Upper lobe of left lung (tissue), 6 donors: Measurements from ENCODE around the gene TLE4. TPM values are rescaled to one million over a fixed set of nuclear protein-coding genes. Genes with fewer than 3 reads are reported as not detected.
"Not testable (repeated sequence)": the region's sequence is repeated elsewhere in the genome, so short reads cannot be mapped to it uniquely, and the experiment has no call there.

Experiments
- ATAC-seq, 2 donors: fragments of 200-7000 bp; cut with Tn5 transposase; one replicate each; pipeline ENCODE4 v1.9.1; 2022; ENCODE audit warnings: mild to moderate bottlenecking in 2 of 2, moderate library complexity in 2 of 2; ENCODE audit not compliant: low FRiP score in 2 of 2
- DNase-seq, 2 donors: peaks; one replicate each; pipeline ENCODE4 v3.0.0-alpha.2; 2019 to 2020
- H3K27ac ChIP-seq, 4 donors: fragments of 200-600 bp; sonication (generic); one replicate each; pipeline ENCODE4 v1.5.1; 2016 to 2019
- H3K27me3 ChIP-seq, 4 donors: fragments of 200-600 bp; sonication (generic); one replicate each; pipeline ENCODE4 v1.5.1; 2017 to 2019
- H3K36me3 ChIP-seq, 4 donors: fragments of 200-600 bp; sonication (generic); one replicate each; pipeline ENCODE4 v1.5.1; 2016 to 2019
- H3K4me1 ChIP-seq, 4 donors: fragments of 200-600 bp; sonication (generic); one replicate each; pipeline ENCODE4 v1.5.1; 2018 to 2019
- H3K4me3 ChIP-seq, 4 donors: fragments of 200-600 bp; sonication (generic); one replicate each; pipeline ENCODE4 v1.5.1; 2017 to 2019; ENCODE audit warnings: mild to moderate bottlenecking in 2 of 4, moderate library complexity in 1 of 4
- H3K9me3 ChIP-seq, 4 donors: fragments of 200-600 bp; sonication (generic); one replicate each; pipeline ENCODE4 v1.5.1; 2018 to 2019
- CTCF ChIP-seq, 6 experiments: fragments of 450-650 bp in 4 of 6; fragments of 200-600 bp in 2 of 6; sonication (generic) in 2 of 6; IDR thresholded peaks; one replicate each; pipeline ENCODE4 v1.5.1; 2016 to 2019; ENCODE audit warnings: antibody characterized with exemption in 6 of 6
- EP300 ChIP-seq, 4 donors: sonication (generic); formaldehyde crosslinking; IDR thresholded peaks; one replicate each; pipeline ENCODE4 v1.5.1; 2017; ENCODE audit warnings: antibody characterized with exemption in 4 of 4, control low read depth in 2 of 4
- POLR2A ChIP-seq, 4 donors: fragments of 450-650 bp; IDR thresholded peaks; one replicate each; pipeline ENCODE4 v1.5.1; 2016 to 2017; ENCODE audit warnings: antibody characterized with exemption in 4 of 4, mild to moderate bottlenecking in 2 of 4
- POLR2AphosphoS5 ChIP-seq, 2 donors: sonication (generic); formaldehyde crosslinking; IDR thresholded peaks; one replicate each; pipeline ENCODE4 v1.5.1; 2017; ENCODE audit warnings: antibody characterized with exemption in 2 of 2
- WGBS, 2 donors: methylation state at CpG; one replicate each; pipeline ENCODE4 v1.1.5; 2017 to 2018; 5-methylcytosine and 5-hydroxymethylcytosine counted together
- total RNA-seq, 6 donors: library from RNA; depleted of rRNA in 4 of 6; stranded (reverse); fragments of >200 nt in 4 of 6; gene quantifications; one replicate each; pipeline versions ENCODE4 v1.1.0 to v1.2.1, GENCODE V29; 2016 to 2021
- donor health status: DM: no; HTN: no; CAD: no; lungs with moderate emphysema.
- donor health status: DM: no; HTN: yes; CAD: no; lungs with severe emphysema.

The TLE4 gene
- total RNA-seq, 6 donors from 2014 or later = 37.7 to 152 (median 46.7) TPM

- no peak overlapping the region for H3K4me3 ChIP-seq
- no peaks in the 10 kb centered on the region for H3K27me3 ChIP-seq
- no peaks in the 10 kb centered on the region for H3K36me3 ChIP-seq
- ATAC-seq (no peak), DNase-seq (no peak)
- no peak overlapping the region for H3K27ac ChIP-seq
- no peaks in the 10 kb centered on the region for H3K9me3 ChIP-seq
- TF ChIP-seq EP300 (IDR thresholded peaks at IDR 0.05) = no peak
- no peak for TF ChIP-seq POLR2AphosphoS5 (IDR thresholded peaks at IDR 0.05)
- no peak for TF ChIP-seq CTCF (IDR thresholded peaks at IDR 0.05)
- no peak for TF ChIP-seq POLR2A (IDR thresholded peaks at IDR 0.05)
- peaks cover 0 to 8% (median 4%) of the 10 kb centered on the region in 4 donors for H3K4me1 ChIP-seq
- WGBS, 2 donors = 85 to 96% methylated on average over 1 of the region's 1 CpG
Measured at GRCh38 chr9:79646096-79646495, 74.3 kb downstream of the TLE4 start.

GRCh38 chr9:79651251-79651795 is 79.6 kb downstream of the TLE4 start:
- TF ChIP-seq POLR2AphosphoS5 (IDR thresholded peaks at IDR 0.05) (no peak), CTCF (IDR thresholded peaks at IDR 0.05) (peak in 1 of 6 experiments; percentile 16)
- Histone ChIP-seq H3K36me3 (peaks cover 0 to 12% (median 3%) of the 10 kb centered on the region in 4 donors), H3K27me3 (no peaks in the 10 kb centered on the region), H3K4me3 (no peak overlapping the region), H3K27ac (peak overlapping the region in 3 of 4 donors; percentile 1 to 18 (median 9)), H3K9me3 (no peaks in the 10 kb centered on the region), H3K4me1 (peaks cover 0 to 5% (median 2%) of the 10 kb centered on the region in 4 donors)
- DNase-seq (peak in 1 of 2 donors; percentile 58), ATAC-seq (peak; percentile 73 to 88)
- WGBS, 2 donors = 47 to 73% methylated on average over 10 of the region's 10 CpGs

GRCh38 chr9:79652598-79652997 is 80.8 kb downstream of the TLE4 start:
- Histone ChIP-seq H3K4me1 (peaks cover 0 to 5% (median 2%) of the 10 kb centered on the region in 4 donors), H3K27ac (no peak overlapping the region), H3K9me3 (no peaks in the 10 kb centered on the region), H3K4me3 (no peak overlapping the region), H3K36me3 (peaks cover 0 to 12% (median 3%) of the 10 kb centered on the region in 4 donors), H3K27me3 (no peaks in the 10 kb centered on the region)
- WGBS, 2 donors = 89 to 91% methylated on average over 3 of the region's 3 CpGs
- no peak for DNase-seq
- ATAC-seq = no peak
- TF ChIP-seq CTCF (IDR thresholded peaks at IDR 0.05) (no peak), POLR2AphosphoS5 (IDR thresholded peaks at IDR 0.05) (no peak), POLR2A (IDR thresholded peaks at IDR 0.05) (no peak), EP300 (IDR thresholded peaks at IDR 0.05) (no peak)

DNA sequence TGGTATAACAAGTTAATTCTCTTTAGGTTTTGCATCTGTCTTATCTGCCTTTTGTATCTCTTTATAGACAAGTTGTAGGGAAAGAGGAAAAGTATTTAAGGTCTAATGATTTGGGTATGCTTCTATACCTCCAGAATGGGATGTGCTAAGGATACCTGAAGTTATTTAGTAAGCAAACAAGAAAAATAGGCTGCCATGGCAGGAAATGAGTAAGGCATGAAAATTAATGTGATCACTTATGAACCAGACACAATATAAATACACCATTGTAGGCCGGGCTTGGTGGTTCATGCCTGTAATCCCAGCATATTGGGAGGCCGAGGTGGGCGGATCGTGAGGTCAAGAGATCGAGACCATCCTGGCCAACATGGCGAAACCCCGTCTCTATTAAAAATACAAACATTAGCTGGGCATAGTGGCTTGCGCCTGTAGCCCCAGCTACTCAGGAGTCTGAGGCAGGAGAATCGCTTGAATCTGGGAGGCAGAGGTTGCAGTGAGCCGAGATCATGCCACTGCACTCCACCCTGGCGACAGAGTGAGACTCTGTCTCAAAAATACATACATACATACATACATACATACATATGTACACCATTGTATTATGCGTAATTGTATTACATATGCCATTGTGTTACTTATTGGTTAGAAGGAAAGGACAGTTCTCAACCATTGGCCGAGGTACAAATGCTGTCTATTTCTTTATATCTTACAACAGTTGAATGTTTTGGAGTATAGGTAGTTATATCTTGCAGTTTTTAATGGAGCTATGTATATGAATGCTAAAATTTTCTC is 83.0 kb downstream of the TLE4 start:
- 94 to 96% methylated on average over 13 of the region's 13 CpGs for WGBS, 2 donors
- not testable (repeated sequence) for H3K27ac ChIP-seq, H3K27me3 ChIP-seq, H3K4me1 ChIP-seq, H3K4me3 ChIP-seq, H3K9me3 ChIP-seq, DNase-seq, ATAC-seq
- peaks cover 0 to 12% (median 3%) of the 10 kb centered on the region in 4 donors for H3K36me3 ChIP-seq

- no peak for DNase-seq
Measured at GRCh38 chr9:79655551-79655950, 83.8 kb downstream of the TLE4 start.

More at GRCh38 chr9:79655551-79655950, 83.8 kb downstream of the TLE4 start:
- H3K4me3 ChIP-seq = no peak overlapping the region
- H3K4me1 ChIP-seq = peaks cover 0 to 5% (median 2%) of the 10 kb centered on the region in 4 donors
- H3K27ac ChIP-seq = no peak overlapping the region
- no peak for ATAC-seq
- H3K27me3 ChIP-seq = no peaks in the 10 kb centered on the region
- H3K36me3 ChIP-seq = peaks cover 0 to 12% (median 3%) of the 10 kb centered on the region in 4 donors
- no peaks in the 10 kb centered on the region for H3K9me3 ChIP-seq
- TF ChIP-seq CTCF (IDR thresholded peaks at IDR 0.05) (no peak), POLR2AphosphoS5 (IDR thresholded peaks at IDR 0.05) (no peak), POLR2A (IDR thresholded peaks at IDR 0.05) (no peak), EP300 (IDR thresholded peaks at IDR 0.05) (no peak)
